Stimulated activated CD8-positive, alpha-beta memory T cell treated with anti-CD3 and anti-CD28 coated beads, Interleukin-12 subunit alpha, Interleukin-12 subunit beta, amount 100 ng/mL, for 24 hours (primary cell): ENCODE results near the gene PDLIM4.
A peak's percentile ranks its signal among the peaks of the same experiment; 100 is the strongest.

ENCODE experiments used
- DNase-seq: peaks from one replicate; pipeline ENCODE4 v3.0.0-alpha.2; 2020; ENCODE audit errors: extremely low read depth

The PDLIM4 gene

DNA sequence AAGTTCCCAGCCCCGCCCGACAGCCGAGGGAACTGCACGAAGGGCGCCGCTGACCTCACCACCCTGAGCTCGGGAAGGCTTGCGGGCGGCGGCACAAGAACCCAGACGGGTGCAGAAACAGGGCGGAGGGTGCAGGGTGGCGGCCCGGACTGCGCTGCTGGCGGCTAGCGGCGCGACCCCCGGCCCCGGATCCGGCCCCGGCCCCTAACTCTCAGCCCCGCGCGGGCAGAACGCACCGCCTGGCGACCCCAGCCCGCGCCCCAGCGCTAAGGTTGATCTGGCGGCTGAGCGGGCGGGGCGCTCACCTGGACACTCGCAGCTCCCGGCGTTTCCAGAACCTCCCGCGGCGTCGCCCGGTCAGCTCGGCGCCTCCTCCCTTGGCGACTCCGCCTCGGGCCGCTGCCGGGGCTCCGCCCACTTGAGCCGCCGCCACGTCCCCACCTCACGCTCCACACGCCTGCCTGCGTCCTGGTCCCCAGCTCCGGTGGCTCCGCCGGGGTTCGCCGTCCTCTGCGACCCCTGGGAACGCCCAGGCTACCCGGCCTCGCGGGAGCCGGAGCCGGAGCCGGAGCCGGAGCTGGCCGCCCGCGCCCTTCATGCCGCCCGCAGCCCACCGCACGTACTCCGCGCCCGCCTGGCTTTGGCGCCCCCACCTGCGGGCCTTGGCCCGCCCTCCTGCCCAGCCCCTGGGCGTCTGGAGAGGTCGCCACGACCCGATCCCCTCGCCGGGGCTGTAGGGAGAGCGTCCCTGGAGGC, 29.8 kb upstream of the PDLIM4 start, which contains the start of gene P4HA2:
Gene P4HA2, minus strand, starts transcription at position 369 of the 756 bp plus-strand sequence. CDS start 9,227 bp downstream, outside the sequence.
- DNase-seq = no peak

DNA sequence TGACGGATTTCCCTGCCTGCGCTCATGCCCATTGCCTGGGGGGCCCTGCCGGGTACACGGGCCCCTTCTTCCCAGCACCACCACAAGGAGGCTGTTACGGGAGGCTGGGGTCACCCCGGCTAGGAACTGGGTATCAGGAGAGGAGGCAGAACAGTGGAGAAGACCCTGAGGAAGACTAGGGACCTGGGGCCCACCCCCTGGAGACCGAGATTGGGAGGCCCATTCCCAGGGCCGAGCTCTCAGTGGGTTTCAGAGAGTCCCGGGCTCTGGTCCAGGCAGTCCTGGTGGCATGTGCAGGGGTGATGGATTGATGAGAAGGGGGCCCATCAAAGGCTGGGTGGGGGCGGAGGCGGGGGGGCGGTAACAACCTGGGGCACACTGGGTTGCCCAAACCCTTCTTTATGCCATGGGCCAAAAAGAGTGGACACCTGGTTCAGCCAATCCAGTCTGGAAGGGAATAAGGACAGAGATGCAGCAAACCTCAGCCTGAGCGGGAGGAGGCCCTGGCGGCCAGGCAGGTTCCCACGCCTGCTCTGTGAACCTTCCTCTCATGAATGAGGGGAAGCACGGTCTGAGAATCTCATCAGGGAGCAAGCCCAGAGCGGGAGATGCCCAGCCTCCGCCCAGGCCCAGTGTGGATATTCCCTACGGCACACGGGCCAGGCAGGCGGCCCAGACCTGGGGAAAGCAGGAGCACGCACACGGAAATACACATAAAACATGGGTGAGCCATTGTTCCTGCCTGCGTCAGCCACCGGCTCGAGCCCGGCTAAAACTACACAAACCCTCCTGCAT, 29.1 kb upstream of the PDLIM4 start:
- no peak for DNase-seq

DNA sequence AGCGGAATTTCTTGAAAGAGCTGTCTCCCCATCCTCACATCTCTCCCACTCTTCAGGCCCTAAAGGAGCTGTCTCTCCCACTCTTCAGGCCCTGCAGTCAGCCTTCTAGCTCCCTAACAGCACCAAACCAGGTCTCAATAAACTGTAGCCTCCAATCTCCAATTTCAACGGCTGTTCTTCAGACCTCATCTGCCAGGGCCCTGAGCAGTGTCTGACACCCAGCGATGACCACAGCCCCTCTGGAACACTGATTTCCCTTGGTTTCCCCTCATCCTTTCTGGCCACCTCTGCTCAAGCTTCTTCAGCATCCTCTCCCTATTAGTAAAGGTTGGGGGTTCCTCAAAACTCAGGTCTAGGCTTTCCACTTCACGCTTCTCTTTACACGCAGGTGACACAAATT, 28.3 kb upstream of the PDLIM4 start:
- no peak for DNase-seq

DNA sequence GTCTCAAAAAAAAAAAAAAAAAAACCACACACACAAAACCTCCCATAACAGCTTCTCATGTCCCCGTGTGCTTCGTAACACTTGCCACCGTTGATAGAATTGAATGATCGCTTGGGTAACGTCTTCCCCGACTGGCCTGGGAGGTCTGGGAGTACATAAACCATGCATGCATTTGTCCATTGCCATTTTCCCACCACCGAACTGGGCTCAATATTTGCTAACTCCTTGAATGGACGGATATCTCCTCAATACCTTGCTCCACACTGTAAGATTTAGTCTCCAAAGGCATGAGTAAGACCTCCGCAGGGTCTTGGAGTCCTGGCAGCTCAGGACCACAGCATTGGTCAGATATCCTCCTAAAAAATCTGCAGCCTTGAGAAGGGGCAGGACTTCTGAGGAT, 26.6 kb upstream of the PDLIM4 start:
- no peak for DNase-seq

DNA sequence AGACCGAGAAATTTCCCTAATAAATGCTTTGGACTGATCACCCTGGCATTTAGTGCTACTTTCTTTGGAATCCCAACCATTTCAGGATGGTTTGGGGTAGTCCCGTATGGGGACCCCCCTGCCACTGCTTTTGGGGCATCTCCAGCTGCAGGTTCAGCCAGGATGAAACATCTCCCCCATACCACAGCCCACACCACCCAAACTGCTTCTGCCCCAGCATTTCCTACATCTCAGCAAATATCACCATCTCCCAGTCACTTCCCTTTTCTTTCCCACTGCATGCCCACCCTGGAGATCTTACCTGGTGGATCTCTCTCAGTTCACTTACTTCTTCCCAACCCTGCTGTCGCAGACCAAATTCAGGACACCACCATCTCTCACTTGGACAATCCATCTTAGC, 25.0 kb upstream of the PDLIM4 start:
- DNase-seq = no peak

DNA sequence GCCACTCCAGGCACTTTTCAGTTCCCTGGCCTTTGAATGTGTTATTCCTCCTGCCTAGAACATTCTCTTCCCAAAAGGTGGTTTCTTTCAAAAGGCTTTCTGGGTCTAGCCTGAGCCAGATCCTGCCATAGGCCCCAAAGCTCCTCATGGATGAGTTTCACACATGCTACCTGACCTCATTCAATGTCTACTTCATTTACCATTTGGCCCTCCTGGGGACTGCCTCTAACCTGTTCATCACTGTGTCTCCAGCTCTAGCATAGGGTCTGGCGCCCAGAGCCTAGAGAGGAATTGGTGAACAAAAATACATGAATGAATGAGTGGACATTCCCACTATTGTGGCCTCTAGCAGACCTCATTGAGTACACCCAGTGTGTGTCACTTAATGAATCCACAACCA, 24.4 kb upstream of the PDLIM4 start:
- no peak for DNase-seq

DNA sequence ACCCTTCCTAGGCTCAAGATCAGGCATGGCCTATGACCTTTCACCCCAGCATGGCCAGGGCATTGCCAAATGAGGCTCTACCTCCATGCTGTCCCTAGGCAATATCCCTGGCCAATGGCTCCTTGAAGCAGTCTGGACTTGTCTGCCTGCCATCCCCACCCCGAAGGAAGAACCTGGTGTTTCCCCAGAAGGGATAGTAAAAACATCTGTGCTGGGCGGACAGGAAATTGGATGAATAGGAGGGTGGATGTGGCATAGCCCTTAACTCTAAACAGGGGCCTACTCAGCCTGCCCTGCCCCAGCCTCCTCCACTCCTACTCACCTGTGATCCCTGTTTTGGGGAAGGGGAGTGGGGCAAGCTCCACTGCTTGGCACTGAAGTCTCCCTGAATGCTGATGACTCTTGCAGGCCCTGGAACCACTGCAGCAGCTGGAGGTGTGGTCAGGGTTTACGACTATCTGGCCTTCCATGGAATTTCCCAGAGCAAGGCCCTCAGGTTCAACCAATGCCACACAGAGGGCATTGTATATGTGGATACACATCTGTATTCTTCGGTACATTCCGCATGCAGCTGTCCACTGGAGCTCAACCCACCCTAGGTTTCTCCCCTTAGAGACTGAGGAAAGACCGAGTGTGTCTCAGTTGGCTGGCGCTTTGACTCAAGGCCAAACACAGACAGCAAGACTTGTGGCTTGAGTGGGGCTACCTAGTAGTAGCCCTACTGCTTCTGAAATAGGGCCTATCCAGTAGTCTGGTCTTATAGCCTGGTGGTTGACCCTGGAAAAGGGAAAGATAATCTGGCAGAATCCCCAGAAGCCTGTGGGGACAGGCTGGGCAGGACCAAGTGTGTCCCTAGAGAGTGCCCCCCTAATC, 23.4 kb upstream of the PDLIM4 start:
- DNase-seq = no peak

DNA sequence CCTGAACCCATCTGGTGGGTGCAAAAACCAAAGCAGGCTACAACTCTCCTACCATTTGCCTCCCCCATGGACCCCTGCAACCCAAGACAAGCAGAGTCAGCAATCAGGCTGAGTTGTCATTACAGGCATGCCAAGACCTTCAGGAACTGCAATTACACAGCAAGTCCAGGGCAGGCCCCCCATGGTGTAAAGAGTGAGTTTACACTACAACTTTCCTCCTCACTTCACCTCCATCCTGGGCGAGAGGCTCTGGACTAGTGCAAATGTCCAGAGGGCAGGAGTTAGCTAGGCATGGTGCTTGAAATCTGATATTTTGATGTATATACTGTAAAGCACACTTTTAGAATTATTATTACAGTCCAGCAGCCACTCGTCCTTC, 22.8 kb upstream of the PDLIM4 start:
- DNase-seq = no peak

DNA sequence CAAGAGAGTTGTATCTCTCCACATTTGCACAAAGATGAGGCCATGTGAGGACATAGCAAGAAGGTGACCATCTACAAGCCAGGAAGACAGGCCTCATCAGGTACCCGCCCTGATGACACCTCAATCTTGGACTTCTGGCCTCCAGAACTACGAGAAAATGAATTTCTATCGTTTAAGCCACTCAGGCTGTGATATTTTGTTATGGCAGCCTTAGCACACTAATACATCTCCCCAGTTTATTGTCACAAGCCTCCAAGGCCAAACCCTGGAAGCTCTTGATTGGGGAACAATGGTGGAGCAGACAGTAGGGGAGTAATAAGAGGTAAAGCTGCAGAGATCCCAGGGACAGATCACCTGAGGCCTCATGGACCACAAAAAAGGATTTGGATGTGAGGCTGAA, 22.2 kb upstream of the PDLIM4 start:
- DNase-seq = no peak

DNA sequence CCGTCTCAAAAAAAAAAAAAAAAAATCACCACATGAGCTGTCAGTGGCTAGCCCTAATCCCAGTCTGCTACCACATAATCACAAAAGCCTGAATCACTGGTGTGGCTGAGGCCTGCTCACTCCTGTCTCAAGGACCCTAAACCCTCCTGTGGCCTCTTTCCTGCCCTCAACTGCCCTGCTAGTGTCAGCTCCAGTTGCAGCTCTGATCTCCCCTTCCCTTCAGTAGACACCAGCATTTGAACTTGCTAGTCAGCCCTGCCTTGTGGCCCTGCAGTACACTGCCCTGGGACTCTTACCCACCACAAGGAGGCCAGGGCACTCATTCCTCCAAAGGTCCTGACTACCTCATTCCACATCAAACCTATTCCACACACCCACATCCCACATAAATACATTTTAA, 20.4 kb upstream of the PDLIM4 start:
- no peak for DNase-seq

DNA sequence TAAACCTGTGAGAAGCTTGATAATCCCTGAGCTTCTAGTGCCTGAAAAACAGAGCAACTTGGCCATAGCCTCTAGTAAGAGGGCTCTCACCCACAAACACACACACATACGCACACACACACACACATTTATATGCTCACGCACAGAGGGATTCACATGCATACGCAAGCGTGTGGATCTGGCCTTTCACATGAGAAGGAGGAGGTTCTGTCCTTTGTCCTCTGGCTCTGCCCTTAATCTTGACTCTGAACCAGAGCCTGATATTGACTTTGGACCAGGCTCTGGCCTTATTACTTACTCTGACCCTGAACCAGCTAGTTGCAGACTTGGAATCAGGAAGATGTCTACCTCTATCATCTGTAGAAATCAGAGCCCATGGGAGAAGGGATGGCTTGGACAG, 19.8 kb upstream of the PDLIM4 start:
- DNase-seq = no peak

DNA sequence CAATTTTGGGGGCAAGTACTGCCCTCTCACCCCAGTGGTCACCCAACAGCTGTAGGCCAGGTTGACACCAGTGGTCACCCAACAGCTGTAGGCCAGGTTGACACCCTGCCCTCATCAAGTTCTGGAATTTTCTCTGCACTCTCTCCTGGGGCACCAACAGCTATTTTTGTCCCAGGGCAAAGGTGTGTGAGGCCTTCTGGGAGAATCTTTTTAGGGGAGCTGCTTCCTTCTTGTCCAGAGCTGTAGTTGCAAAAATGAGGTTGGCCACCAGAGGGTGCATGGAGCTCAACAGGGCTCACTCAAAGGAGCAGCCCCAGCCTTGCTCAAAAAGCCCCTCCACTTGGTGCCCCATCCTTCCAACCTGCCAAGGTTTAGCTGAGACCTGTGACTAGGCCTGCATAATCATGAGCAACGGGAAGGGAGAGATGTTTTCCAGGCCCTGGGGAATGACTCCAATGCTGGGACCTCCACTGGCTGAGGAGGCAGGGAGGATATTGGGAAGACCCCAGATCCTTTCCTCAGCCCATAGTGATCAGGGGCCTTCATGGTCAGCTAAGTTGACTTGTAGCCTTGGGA, 19.2 kb upstream of the PDLIM4 start:
- DNase-seq = peak; percentile 54

DNA sequence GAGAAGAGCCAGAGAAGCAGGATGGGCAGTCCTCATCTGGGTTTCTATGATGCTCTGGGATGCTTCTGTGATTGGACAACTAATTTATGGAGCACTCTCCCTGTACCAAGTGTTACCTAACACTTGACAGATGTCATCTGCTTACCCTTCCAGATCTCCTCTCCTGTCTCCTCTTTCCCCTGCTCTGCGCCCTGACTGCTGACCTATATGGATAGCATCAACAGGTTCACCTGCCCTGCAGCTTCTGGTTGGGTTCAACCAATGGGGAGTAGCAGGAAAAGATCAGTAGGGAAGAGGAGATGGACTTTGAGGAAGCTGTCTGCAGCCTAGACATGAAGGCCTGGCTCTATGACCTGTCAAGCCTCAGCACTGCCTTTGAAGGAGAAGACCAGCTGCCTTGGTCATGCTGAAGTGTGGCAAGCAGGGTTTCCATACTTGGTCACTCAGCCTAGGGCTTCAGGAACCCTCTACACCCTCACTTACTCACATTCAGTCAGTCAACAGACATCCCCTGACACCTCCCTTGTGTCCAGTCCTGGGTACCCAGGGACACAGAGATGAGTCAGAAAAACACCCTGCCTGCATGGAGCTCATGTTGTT, 18.5 kb upstream of the PDLIM4 start:
- DNase-seq = no peak

DNA sequence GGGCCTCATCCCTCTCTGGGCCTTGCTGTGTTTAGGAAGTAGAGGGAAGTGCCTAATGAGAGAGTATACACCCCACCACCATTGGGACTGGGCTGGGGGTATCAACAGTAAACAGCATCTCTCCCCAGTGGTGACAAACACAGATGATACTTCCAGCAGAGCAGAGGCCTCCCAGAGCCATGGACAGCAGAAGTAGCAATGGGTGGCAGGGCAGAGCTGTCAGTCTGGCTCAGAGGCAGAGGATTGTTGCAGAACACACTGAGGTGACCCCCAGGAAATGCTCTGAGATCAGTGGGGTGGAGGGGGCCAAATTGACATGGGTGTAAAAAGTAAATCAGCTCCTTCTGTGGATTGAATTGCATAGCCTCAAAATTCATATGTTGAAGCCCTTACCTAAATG, 17.7 kb upstream of the PDLIM4 start:
- DNase-seq = no peak

DNA sequence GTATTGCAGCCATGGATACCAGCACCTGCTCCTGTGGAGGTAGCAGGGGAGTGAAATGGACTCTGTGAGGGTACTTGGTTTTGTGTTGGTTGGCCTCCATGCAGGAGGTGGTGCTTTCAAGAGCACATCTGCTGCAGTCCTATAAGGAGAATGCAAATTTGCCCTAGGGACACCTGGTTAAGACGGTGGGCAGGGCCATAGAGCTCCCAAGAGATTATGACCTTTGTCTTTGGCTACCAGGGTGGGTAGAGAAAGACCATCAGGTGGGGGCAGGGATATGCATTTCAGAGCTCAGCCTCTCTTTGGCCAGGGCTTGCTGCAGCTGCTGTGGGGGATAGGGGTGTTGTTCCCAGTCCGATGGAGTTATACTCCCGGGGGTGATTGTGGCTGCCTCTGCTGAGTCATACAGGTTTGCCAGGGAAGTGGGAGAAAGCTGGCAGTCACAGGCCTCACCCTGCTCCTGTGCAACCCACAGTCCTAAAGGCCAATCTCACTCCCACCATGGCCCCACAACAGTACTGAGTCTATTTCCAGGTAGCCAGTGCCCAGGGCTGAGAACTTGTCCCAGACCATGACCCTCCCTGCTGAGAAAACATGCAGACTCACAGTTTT, 14.0 kb upstream of the PDLIM4 start:
- DNase-seq = no peak

DNA sequence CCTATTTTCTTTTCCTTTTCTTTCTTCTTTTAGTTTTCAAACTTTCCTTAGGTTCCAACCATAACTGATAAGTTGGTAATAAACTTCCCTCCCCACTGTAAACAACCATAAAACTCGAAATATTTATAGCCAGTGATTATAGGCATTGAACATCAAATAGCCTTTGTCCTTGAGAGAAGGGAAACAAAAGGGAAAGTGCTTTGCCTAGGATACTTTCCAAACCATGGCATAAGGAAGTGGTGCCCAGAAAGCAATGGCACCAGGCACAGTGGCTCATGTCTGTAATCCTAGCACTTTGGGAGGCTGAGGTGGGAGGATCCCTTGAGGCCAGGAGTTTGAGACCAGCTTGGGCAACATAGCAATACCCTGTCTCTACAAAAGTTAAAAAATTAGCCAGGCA, 11.9 kb upstream of the PDLIM4 start:
- no peak for DNase-seq

DNA sequence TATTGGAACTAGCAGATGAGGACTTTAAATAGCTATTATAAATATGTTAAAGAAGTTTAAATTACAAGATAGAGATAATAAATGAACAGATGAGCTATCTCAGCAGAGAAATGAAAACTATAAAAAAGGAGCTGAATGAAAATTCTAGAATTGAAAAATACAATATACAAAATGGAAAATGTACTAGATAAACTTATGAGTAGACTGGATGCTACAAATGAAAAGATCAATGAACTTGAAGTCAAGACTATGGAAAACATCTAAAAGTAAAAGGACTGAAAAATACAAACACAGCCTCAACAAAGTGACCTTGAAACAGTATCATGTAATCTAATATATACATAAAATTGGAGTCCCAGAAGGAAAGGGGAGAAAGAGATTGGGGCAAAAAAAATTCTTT, 10.7 kb upstream of the PDLIM4 start:
- no peak for DNase-seq

DNA sequence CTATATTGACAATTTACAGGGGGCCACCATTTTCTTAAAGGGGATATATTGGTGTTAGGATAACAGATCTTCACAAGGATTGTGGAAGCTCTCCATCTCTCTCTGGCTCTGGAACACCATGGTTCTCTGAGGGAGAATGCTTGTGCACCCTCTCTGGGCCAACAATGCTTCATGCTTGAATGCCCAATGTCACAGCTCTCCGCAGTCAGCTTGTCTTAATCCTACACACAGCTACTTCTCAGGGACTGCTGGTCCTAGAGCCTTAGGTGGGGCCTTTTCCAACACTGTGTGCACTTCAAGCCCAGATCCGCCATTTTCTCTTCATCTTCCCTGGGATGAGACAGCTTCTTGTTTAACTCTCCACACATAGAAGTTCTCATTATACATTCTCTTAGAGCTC, 6.9 kb upstream of the PDLIM4 start:
- DNase-seq = no peak

DNA sequence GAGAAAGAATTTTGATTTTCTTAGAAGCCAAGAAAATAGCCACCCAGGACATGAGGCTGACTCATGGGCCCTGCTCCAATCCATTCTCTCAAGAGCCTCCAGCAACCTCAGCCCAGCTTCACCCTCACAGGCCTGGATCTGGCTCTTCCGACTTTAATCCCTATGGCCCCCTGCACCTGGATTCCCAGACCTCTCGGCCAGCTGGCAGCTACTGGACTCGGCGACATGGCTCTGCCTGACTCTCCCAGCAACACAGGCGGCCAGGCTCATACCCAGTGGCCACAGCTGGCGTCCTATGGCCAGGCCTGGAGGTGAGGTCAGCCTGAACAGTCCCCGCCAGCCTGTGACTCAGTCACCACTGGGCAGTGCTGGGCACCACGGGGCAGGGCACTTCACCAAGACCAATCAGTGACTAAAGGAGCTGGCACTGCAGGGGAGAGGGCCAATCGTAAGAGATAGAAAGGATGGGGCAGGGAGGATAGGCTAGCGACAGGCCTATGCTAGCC, 6.2 kb upstream of the PDLIM4 start:
- DNase-seq = no peak

DNA sequence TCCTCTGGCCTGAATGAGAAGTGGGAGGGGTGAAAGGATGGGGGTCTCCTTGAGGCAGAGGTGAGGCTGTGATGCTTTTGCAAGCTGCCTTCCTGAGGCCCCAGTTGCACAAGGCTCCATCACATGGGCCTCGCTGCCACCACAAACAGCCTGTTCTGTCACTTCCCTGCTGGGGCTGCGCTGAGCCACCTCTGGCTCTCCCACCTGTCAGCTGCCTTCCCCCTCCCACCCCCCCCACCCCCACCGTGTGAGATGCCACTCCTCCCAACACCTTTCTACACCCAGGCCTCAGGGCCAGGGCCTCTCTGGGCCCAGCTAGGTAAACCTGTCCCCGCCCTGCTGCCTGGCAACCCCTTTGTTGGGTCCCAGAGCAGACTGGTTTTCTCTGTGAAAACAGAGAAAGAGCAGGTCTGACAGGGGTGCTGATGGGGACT, 4.5 kb upstream of the PDLIM4 start:
- DNase-seq = no peak
